OCI-LY1 (cell line): ENCODE results near the gene SERINC3.

Experiments used
- H2AFZ ChIP-seq: fragments of 200-600 bp; sonication (generic), shearing (Covaris generic); 2 replicates; pipeline ENCODE4 v1.6.0; 2014; ENCODE audit warnings: antibody characterized with exemption, mild to moderate bottlenecking, low read length
- H3F3A ChIP-seq: fragments of 200-600 bp; sonication (generic), shearing (Covaris generic); 2 replicates; pipeline ENCODE4 v1.6.0; 2014; ENCODE audit warnings: mild to moderate bottlenecking, antibody characterized with exemption, low read length, moderate library complexity; ENCODE audit not compliant: insufficient read depth
- H3K27ac ChIP-seq: fragments of 200-600 bp; sonication (generic); 2 replicates; pipeline ENCODE4 v1.5.1; 2014; ENCODE audit warnings: low read length, mixed run types, mild to moderate bottlenecking, low read depth; ENCODE audit not compliant: poor library complexity, severe bottlenecking
- H3K27me3 ChIP-seq: fragments of 200-600 bp; sonication (generic); 2 replicates; pipeline ENCODE4 v1.6.0; 2014; ENCODE audit warnings: antibody characterized with exemption, mild to moderate bottlenecking, low read length, moderate library complexity; ENCODE audit not compliant: insufficient read depth
- H3K36me3 ChIP-seq: fragments of 200-600 bp; sonication (generic); 2 replicates; pipeline ENCODE4 v1.6.1; 2014; ENCODE audit warnings: mild to moderate bottlenecking, antibody characterized with exemption, low read length, moderate library complexity, mixed read lengths; ENCODE audit not compliant: insufficient read depth
- H3K4me1 ChIP-seq: fragments of 200-600 bp; sonication (generic); 2 replicates; pipeline ENCODE4 v1.5.1; 2014; ENCODE audit warnings: mild to moderate bottlenecking, low read length, moderate library complexity; ENCODE audit not compliant: insufficient read depth, severe bottlenecking
- H3K4me2 ChIP-seq: fragments of 200-600 bp; sonication (generic), shearing (Covaris generic); 2 replicates; pipeline ENCODE4 v1.6.1; 2014; ENCODE audit warnings: low read length
- H3K4me3 ChIP-seq: fragments of 200-600 bp; sonication (generic); 2 replicates; pipeline ENCODE4 v1.5.1; 2014; ENCODE audit warnings: low read length, low read depth, mild to moderate bottlenecking, mixed read lengths; ENCODE audit not compliant: poor library complexity, severe bottlenecking
- H3K79me2 ChIP-seq: fragments of 200-600 bp; shearing (Covaris generic); 2 replicates; pipeline ENCODE4 v1.6.1; 2016; ENCODE audit warnings: mixed run types, low read length, mixed read lengths; ENCODE audit not compliant: insufficient read depth
- H3K9ac ChIP-seq: fragments of 200-600 bp; sonication (generic), shearing (Covaris generic); 2 replicates; pipeline ENCODE4 v1.6.1; 2014; ENCODE audit warnings: mild to moderate bottlenecking, low read length, mixed read lengths
- H3K9me2 ChIP-seq: fragments of 200-600 bp; sonication (generic), shearing (Covaris generic); 2 replicates; pipeline ENCODE4 v1.6.1; 2014; ENCODE audit warnings: low read depth, mild to moderate bottlenecking, low read length, mixed read lengths
- H3K9me3 ChIP-seq: fragments of 200-600 bp; shearing (Covaris generic); 2 replicates; pipeline ENCODE4 v1.6.1; 2014; ENCODE audit warnings: low read length, mixed read lengths
- H4K20me1 ChIP-seq: fragments of 200-600 bp; sonication (generic), shearing (Covaris generic); 2 replicates; pipeline ENCODE4 v1.6.0; 2016; ENCODE audit warnings: mild to moderate bottlenecking, low read length; ENCODE audit not compliant: insufficient read depth
- EZH2 ChIP-seq: fragments of 200-600 bp; sonication (generic), shearing (Covaris generic); IDR thresholded peaks from 2 replicates; pipeline ENCODE4 v1.8.0; 2017; ENCODE audit warnings: borderline replicate concordance, mixed run types, mild to moderate bottlenecking, antibody characterized with exemption, low read length, moderate library complexity, mixed read lengths
- TF ChIP-seq, protein P1 (sequence below): fragments of 200-600 bp; sonication (generic), shearing (Covaris generic); IDR thresholded peaks from 2 replicates; pipeline ENCODE4 v1.5.1; 2017; ENCODE audit warnings: mild to moderate bottlenecking, antibody characterized with exemption, low read length, moderate library complexity, mixed read lengths

SERINC3 gene

DNA sequence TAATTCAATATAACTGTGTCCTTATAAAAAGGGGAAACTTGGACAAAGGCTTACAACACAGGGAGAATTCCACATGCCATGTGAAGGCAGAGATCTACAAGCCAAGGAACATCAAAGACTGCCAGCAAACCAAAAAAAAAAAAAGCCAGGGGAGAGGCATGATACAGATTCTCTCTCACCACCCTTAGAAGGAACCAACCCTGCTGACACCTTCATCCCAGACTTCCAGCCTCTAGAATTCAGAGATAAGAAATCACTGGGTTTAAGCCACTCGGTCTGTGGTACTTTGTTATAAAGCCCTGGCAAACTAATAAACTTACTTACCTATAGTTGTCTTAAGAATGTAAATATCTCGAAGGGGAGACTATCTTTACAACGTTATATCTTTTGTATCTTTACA, 4.4 kb downstream of the SERINC3 start:
- no peaks in the 10 kb centered on the region for H3K27me3 ChIP-seq
- H3F3A ChIP-seq = no peaks in the 10 kb centered on the region
- H3K4me3 ChIP-seq = no peak overlapping the region
- no peak overlapping the region for H2AFZ ChIP-seq
- H3K9ac ChIP-seq = no peak overlapping the region
- peaks cover 17% of the 10 kb centered on the region for H3K36me3 ChIP-seq
- no peak overlapping the region for H3K4me2 ChIP-seq
- H3K4me1 ChIP-seq = peaks cover 30% of the 10 kb centered on the region
- H3K9me2 ChIP-seq = no peaks in the 10 kb centered on the region
- no peaks in the 10 kb centered on the region for H4K20me1 ChIP-seq
- no peak for TF ChIP-seq EZH2
- TF ChIP-seq, protein P1, sequence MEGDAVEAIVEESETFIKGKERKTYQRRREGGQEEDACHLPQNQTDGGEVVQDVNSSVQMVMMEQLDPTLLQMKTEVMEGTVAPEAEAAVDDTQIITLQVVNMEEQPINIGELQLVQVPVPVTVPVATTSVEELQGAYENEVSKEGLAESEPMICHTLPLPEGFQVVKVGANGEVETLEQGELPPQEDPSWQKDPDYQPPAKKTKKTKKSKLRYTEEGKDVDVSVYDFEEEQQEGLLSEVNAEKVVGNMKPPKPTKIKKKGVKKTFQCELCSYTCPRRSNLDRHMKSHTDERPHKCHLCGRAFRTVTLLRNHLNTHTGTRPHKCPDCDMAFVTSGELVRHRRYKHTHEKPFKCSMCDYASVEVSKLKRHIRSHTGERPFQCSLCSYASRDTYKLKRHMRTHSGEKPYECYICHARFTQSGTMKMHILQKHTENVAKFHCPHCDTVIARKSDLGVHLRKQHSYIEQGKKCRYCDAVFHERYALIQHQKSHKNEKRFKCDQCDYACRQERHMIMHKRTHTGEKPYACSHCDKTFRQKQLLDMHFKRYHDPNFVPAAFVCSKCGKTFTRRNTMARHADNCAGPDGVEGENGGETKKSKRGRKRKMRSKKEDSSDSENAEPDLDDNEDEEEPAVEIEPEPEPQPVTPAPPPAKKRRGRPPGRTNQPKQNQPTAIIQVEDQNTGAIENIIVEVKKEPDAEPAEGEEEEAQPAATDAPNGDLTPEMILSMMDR = no peak
- H3K27ac ChIP-seq = no peak overlapping the region
- H3K79me2 ChIP-seq = peaks cover 63% of the 10 kb centered on the region
- H3K9me3 ChIP-seq = no peaks in the 10 kb centered on the region

DNA sequence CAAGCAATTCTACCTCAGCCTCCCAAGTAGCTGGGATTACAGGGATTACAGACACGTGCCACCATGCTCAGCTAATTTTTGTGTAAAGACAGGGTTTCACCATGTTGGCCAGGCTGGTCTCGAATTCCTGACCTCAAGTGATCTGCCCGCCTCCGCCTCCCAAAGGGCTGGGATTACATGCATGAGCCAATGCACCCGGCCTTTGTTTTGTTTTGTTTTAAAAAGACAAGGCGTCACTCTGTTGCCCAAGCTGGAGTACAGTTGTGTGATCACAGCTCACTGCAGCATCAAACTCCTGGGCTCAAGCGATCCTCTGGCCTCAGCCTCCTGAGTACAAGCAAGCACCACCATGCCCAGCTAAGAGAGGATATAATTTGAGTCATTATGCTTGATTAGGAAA, 5.4 kb downstream of the SERINC3 start:
- peaks cover 20% of the 10 kb centered on the region for H3K36me3 ChIP-seq
- H3K27ac ChIP-seq = no peak overlapping the region
- peaks cover 61% of the 10 kb centered on the region for H3K79me2 ChIP-seq
- no peaks in the 10 kb centered on the region for H3K9me3 ChIP-seq
- H3K4me2 ChIP-seq = no peak overlapping the region
- H3K4me3 ChIP-seq = no peak overlapping the region
- H3K9me2 ChIP-seq = no peaks in the 10 kb centered on the region
- H3K4me1 ChIP-seq = peaks cover 26% of the 10 kb centered on the region
- no peaks in the 10 kb centered on the region for H4K20me1 ChIP-seq
- TF ChIP-seq, protein P1 = no peak
- no peak for TF ChIP-seq EZH2
- no peaks in the 10 kb centered on the region for H3F3A ChIP-seq
- no peaks in the 10 kb centered on the region for H3K27me3 ChIP-seq
- H2AFZ ChIP-seq = no peak overlapping the region
- no peak overlapping the region for H3K9ac ChIP-seq

DNA sequence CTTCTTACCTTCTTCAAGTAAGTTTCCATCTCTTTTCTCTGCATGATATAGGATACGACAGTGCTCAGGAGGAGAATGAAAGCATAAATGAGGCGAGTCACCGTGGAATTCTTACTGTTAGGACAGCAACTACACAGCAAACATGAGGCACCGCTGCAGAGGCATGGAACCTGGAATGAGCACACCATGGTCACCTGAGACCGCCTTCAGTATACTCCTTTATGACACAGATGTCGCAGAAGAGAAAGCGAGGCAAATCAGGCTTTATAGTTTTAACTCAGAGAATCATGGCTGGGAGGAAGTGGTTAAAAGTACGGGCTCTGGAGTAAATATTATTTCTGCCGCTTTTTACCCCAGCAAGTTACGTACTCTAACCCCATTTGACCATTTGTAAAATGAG, 8.0 kb downstream of the SERINC3 start:
- H3K36me3 ChIP-seq = peaks cover 44% of the 10 kb centered on the region
- 0 out of 2 replicates have a peak, but pooled peaks cover under 1% of the 10 kb centered on the region for H3F3A ChIP-seq
- H3K9ac ChIP-seq = no peak overlapping the region
- no peaks in the 10 kb centered on the region for H3K9me2 ChIP-seq
- TF ChIP-seq EZH2 = no peak
- TF ChIP-seq, protein P1 = no peak
- H3K4me2 ChIP-seq = no peak overlapping the region
- H3K27ac ChIP-seq = no peak overlapping the region
- H3K79me2 ChIP-seq = peaks cover 34% of the 10 kb centered on the region
- H3K27me3 ChIP-seq = no peaks in the 10 kb centered on the region
- H3K4me1 ChIP-seq = peaks cover 1% of the 10 kb centered on the region
- H4K20me1 ChIP-seq = no peaks in the 10 kb centered on the region
- H2AFZ ChIP-seq = no peak overlapping the region
- no peaks in the 10 kb centered on the region for H3K9me3 ChIP-seq
- H3K4me3 ChIP-seq = no peak overlapping the region
